GM19025 (cell line): ENCODE data around the gene SMURF1.

Source experiments
- ATAC-seq: cut with Tn5 transposase; IDR thresholded peaks from one replicate; pipeline ENCODE4 v1.9.1; 2021; ENCODE audit warnings: mild to moderate bottlenecking, low read depth, moderate library complexity; ENCODE audit not compliant: unreplicated experiment

The SMURF1 gene

DNA sequence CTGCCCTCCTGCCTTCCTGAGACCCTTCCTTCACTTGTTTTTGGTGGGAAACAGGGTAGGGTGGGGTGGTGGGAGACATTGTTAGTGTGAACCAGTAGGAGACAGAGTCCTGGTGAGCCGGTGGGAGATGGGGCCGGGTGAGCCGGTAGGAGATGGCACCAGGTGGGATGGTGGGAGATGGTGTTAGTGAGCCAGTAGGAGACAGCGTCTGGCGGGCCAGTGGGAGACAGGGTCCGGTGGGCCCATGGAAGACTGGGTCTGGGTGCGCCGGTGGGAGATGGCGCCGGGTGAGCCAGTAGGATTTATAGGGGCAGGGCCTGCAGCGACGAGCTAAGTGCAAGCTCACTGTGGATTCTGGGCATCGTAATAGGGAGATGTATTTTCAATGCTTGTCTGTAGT lies 148.8 kb downstream of the SMURF1 start:
- no peak for ATAC-seq

DNA sequence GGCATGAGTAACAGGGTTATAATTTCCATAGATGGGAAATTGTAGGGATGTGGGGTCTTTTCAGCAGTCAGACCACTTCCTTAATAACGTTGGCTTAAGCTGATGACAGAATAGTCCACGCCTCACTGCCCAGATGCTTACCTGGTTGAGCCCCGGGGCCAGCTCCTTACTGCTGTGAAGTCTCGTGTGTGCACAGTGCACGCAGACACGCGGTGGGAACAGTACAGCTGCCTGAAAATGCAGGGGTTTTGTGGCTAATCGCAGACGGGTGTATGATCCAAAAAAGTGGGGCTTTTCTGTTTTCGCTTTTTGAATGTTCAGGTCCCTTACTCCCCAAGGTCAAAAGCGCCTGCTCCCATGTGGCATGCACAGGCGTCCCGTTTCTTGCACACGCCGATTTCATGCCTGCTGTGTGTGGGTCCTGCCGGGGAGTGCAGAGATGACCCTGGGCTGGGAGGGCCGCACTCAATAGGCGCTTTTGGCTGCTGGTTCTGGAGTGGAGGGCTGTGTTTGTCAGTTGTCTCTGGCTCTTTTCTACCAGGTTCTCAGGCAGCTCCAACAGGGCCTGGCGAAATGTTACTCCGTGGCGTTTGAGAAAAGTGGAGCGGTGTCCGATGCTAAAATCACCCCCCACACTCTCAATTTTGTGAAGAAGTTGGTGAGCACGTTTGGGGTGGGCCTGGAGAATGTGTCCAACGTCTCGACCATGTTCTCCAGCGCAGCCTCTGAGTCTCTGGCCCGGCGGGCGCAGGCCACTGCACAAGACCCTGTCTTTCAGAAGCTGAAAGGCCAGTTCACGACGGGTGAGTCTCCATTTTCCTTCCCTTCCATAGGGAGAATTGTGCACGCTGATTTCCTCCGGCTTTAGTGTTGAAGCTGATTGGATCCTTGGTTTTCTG lies 149.6 kb downstream of the SMURF1 start:
- no peak for ATAC-seq

DNA sequence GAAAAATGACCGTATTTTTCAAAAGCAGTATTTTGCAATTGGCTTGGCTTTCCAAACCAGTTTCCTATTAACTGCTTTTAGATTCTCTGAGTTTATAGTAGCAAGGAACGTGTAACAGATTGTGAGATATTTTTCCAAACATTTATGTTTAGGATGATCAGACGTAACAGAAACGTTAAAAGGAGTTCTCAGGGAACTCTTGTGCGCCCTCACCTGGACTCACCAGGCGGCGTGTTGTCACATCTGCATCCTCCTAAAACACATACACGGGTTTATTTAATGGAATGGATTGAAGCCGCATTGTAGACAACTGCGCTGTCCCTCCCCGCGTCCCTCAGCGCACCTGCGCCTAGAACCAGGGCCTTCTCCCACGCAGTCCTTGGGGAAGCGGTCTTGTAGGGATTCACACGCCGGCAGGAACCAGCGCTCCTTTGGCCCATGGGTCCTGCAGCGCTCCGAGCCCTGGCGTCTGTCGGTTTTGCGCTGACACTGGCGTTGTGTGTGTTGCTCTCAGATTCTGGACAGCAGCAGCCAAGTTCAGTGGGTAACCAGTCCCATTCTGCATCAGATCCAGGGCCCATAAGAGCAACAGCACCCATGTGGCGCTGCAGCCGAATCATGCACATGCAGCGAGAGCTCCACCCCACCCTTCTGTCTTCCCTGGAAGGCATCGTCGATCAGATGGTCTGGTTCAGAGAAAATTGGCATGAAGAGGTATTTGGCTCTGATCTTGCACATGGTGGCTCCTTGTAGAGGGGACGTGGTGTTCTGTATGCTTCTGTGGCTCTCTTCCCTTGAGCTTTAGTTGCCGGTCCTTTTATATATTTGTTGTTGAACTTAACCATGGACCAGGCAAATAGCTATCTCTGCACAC lies 150.6 kb downstream of the SMURF1 start:
- ATAC-seq: no peak

DNA sequence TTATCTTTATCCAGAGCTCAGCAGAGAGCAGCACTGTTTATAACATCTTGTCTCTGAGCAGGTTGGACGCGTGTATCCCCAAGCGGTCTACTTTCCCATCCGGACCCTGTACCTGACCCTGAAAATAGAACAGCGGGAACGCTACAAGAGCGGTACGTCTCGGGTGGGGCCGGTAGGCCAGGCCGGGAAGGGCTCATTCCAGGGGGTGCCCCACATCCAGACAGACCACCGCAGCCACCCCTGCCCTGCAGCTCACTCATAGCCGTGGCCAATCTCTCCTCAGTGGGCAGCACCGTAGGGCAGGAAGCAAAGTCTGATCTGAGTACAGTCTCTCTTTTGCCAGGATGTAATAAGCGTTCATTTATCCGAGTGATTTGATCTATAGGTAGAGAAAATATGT lies 151.8 kb downstream of the SMURF1 start:
- no peak for ATAC-seq

DNA sequence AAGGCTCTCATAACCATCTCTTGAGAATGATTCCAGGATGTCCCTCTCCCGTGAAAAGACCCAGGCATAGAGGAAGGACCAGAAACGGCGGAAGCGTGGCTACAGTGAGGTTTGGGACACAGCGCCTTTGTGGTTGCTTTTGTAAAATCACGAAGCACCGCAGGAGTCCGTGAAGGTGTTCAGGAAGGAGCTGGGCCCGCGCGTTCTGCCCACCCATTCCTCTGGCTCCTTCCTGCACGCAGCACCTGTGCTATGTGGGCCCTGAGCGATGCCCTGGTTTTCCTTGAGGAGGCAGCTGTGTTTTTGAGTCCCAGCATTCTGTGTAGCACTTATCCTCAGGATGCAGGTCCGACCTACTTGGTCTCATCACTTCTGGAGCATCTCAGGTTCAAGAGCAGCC lies 152.8 kb downstream of the SMURF1 start:
- ATAC-seq: no peak

DNA sequence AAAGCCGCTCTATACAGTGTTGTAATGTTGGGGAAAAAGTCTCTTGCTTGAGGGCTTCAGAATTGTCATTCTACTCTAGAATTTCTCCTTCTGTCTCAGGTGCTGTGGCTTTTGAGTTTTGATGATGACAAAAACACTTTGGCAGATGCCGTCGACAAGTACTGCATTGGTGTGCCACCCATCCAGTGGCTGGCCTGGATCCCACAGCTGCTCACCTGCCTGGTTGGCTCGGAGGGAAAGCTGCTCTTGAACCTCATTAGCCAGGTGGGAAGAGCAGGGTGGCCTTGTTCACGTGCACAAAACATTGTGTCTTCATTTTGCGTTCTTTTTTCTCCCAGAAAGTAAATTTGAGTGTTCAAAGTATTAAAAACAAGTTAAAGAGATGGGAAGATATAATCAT lies 153.6 kb downstream of the SMURF1 start:
- ATAC-seq: no peak

DNA sequence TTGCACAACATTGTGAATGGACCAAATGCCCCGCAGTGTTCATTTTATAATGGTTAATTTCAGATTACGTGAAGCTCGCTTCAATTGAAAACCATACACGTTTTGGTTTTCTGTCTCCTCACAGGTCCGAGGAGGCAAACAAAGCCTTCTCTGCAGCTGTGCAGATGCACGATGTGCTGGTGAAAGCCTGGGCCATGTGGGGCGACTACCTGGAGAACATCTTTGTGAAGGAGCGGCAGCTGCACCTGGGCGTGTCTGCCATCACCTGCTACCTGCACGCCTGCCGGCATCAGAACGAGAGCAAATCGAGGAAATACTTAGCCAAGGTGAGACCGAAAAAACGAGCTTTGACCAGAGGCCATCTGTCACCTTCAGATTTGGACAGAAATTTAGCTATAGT lies 155.3 kb downstream of the SMURF1 start:
- no peak for ATAC-seq

DNA sequence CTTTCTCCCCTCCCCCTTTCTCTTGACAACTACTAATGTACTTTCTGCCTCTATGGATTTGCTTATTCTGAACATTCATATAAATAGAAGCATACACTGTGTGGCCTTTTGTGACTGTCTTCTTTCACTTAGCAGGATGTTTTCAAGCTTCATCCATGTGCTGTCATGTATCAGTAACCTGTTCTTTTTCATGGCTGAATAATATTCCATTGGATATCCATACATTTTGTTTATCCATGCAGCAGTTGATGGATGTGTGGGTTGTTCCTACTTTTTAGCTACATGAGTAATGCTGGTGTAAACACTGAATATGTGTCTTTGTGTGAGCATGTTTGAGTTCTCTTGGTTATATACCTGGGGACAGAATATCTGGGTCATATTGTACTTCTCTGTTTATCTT lies 158.0 kb downstream of the SMURF1 start:
- no peak for ATAC-seq

DNA sequence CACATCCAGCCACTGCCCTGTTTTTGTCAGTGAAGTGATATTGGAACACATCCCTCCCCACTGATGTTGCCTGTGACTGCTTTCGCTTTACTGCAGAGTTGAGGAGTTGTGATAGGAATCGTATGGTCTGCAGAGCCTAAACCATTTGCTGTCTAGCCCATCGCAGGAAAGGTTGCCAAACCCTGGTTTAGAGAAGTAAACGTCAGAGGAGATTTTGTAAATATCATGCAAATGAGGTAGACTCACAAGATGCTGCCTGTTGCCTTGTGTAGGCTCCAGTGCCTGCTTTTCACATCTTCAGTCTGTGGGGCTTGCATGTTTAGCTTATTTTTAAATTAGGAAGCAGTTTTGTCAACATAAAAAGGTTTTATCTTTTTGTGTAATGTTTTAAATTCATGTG lies 158.5 kb downstream of the SMURF1 start:
- no peak for ATAC-seq

DNA sequence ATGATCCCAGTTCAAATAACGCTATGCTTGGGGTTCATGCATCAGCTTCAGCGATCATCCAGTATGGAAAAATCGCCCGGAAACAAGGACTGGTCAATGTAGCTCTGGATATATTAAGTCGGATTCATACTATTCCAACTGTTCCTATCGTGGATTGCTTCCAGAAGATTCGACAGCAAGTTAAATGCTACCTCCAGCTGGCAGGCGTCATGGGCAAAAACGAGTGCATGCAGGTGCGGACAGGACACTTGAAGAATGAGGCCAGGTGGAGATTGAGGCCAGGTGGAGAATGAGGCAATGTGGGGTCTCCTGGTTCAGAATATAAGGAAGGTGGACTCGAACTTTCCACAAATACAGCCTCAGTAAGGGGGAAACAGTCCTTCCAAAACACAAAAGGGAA lies 159.8 kb downstream of the SMURF1 start:
- ATAC-seq: no peak

DNA sequence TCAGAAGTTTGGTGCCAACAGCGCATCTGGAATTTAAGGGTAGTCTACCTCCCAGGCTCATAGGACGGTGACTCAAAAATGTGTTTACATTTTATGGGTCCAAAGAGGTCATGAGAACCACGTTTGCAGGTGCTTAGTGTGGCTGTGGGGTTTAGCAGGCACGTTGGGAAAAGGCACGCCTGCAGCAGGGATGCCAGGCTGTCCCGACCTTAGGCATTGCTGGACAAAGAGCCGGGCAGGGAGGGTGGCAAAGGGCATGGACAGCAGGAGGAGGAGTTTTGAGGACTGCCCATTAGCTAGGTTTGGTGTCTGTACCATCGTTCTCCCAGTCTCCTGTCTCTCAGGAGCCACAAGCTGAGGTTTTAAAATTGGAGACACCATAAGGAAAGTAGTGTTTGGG lies 161.2 kb downstream of the SMURF1 start:
- ATAC-seq: no peak

DNA sequence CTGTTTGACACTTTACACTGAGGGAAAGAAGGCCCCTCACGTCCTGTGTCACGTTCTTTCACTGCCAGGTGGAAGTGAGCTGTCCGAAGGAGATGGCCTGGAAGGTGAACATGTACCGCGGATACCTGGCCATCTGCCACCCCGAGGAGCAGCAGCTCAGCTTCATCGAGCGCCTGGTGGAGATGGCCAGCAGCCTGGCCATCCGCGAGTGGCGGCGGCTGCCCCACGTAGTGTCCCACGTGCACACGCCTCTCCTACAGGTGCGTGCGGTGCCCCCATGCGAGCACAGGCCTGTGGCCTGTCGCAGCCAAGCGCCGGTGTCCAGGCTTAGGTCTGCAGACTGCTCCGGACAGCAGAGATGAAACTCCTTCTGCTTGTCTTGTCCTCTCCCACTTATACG lies 162.2 kb downstream of the SMURF1 start:
- ATAC-seq: no peak

DNA sequence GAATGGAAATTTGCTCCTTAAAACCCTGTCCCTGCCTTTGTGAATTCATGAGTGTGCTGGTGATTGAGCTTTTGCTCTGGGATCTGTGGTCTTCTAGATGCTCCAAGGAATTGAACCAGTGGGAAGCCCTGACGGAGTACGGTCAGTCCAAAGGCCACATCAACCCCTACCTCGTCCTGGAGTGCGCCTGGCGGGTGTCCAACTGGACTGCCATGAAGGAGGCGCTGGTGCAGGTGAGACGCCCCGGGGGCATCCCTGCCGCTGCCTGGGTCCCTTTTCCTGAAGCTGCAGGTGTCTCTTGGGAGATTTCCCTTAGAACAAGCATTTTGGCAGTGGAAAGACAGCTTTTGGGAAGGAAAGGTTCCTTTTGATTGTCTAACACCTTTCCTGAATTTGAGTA lies 165.2 kb downstream of the SMURF1 start:
- no peak for ATAC-seq
